GM18498 (cell line): Measurements from ENCODE around the gene BRMS1.
"Not testable (repeated sequence)": the region's sequence is repeated elsewhere in the genome, so short reads cannot be mapped to it uniquely, and the experiment has no call there.

ENCODE experiments used
- ATAC-seq: cut with Tn5 transposase; IDR thresholded peaks from one replicate; pipeline ENCODE4 v1.9.1; 2021; ENCODE audit warnings: mild to moderate bottlenecking, moderate library complexity; ENCODE audit not compliant: unreplicated experiment

BRMS1 gene

DNA sequence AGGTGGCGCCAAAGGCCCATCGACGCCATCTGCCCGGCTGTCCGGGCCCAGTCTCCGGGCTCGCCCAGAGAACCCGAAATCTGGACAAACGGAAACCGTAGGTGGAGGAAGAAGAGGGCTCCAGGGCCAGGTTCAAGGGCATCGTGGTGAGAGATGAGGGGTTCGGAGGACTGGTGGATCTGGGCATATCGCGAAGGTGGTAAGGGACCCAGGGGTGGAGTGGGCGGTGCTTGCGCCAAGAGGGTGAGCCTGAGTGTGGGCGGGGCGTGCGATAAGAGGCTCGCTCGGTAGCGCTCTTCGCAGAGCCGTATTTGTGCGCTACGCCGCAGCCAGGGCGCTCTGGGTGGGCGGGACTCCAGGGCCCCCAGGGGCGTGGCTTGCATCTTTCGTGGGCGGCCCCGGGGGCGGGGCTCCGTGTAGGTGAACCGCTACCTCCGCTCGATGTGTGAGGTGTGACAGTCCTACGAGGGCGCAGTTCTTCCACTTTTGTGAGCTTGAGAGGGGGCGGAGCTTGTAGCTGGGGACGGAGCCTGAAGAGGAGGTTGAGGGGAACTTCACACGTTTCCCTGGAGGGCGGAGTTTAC, 32.8 kb downstream of the BRMS1 start:
- ATAC-seq, result peak; percentile 73

DNA sequence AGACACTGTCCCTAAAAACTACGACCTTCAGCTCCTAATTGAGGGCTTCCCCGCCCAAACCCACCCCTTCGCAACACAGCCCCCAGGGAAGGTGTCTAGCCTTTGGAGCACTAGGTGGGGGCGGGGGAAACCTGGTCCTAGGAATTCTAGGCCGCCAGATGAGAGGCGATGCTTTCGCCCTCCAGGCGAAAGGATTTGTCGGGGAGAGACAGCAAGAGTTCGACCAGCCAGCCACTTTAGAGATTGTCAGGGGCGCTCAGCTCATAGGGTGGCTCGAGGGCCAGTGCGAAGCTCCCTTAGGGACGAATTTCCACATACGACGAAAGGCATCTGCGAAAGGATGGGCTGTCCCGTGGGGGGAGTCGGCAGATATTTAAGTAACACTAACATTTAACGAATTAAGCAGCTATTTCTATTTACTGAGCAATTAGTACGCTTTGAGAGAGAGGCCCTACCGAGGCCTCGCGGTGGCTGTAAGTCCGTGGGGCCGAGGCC, 33.4 kb downstream of the BRMS1 start:
- no peak for ATAC-seq

DNA sequence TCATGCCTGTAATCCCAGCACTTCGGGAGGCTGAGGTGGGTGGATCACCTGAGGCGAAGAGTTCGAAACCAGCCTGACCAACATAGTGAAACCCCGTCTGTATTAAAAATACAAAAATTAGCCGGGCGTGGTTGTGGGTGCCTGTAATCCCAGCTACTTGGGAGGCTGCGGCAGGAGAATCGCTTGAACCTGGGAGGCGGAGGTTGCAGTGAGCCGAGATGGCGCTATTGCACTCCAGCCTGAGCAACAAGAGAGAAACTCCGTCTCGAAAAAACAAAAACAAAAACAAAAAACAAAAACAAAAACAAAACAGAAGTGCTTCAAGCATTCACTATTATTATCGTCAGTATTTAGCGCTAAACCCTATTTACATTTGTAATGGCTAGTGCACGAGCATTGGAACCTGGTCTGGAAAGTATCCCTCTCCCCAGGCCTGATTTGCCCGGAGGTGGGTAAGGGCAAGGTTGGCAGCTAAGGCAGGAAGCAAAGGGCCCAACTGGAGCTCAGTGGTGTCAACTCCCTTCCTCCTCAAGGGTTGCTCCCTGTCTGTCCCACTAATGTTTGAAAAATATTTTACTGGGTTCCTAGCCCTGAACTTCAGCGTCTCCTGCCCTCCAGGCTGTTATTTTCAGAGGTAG, 34.0 kb downstream of the BRMS1 start:
- not testable (repeated sequence) for ATAC-seq

DNA sequence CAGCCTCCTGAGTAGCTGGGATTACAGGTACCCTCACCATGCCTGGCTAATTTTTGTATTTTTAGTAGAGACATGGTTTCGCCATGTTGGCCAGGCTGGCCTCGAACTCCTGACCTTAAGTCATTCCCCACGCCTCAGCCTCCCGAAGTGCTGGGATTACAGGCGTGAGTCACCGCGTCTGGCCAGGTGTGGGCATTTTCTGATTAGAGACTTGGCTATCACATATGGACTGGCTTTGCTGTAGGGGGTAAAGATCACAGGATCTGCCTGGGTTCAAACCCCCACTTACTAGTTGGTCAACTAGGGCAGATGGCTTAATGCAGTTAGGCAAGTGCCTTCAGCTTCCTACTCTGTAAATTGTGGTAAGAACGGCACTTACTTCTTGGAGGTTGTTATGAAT, 34.6 kb downstream of the BRMS1 start:
- no peak for ATAC-seq

DNA sequence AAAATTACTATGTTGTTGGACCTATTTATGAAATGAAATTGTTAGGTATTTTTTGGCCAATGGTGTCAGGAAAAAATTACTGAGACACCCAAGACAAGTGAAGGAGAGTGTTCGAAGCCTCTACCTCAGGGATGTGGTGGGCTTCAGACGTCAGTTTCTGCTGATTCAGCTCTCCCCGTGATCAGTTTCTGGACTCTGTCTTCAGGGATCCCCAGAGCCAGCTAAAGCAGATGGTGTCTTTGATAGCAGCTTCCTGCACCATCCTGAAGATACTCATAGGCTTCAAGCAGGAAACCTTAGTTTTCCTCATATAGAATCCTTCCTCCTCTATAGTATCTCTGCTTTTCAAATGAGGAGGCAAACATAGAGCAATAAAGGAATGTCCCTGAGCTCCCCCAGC, 35.4 kb downstream of the BRMS1 start:
- no peak for ATAC-seq

DNA sequence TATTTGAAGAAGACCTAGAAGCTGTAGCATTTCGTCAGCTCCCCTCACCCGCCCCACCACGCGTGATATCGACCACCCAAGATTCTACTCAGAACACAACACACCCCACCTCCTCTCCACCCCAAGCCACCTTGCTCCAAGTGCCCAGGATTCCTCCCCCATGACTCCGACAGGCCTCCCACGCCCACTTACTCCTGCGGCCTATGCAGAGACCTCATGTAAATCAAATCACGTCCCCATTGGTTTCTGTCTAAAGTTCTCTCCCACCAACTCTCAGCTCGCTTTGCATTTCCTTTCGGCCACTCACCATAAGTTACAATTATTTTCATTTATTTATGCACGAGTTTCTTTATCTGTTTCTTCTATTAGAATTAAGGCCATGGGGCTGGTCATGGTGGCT, 42.2 kb downstream of the BRMS1 start:
- no peak for ATAC-seq

DNA sequence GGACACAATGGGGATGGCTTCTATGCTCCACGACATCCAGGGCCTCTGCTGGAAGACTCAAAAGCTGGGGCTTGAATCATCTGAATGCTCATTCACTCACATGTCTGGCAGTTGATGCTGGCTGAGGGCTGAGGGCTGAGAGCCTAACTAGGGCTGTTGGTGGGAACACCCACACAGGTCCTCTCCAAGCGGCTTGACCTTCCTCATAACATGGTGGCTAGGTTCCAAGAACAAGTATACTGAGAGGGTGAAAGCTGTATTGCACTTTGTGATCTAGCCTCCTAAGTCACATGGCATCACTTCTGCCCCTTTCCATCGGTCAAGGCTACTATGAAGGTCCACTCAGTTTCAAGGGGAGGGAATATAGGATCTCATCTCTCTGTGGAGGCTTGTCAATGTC, 45.7 kb downstream of the BRMS1 start:
- ATAC-seq, result no peak

DNA sequence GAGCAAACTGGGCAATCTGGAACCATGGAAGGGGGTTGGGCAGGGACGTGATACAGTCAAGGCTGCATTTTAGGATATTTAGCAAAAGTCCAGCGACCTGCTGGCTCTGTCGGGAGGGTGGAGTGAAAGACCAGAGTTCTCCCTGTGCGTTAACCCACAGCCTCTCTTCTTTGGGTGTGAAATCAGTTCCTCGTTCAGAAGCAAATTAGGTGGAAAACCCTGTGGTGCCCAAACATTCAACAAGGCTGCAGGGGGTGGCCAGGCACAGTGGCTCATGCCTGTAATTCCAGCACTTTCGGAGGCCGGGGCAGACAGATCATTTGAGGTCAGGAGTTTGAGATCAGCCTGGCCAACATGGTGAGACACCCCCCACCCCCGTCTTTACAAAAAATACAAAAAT, 47.3 kb downstream of the BRMS1 start:
- ATAC-seq, result no peak

DNA sequence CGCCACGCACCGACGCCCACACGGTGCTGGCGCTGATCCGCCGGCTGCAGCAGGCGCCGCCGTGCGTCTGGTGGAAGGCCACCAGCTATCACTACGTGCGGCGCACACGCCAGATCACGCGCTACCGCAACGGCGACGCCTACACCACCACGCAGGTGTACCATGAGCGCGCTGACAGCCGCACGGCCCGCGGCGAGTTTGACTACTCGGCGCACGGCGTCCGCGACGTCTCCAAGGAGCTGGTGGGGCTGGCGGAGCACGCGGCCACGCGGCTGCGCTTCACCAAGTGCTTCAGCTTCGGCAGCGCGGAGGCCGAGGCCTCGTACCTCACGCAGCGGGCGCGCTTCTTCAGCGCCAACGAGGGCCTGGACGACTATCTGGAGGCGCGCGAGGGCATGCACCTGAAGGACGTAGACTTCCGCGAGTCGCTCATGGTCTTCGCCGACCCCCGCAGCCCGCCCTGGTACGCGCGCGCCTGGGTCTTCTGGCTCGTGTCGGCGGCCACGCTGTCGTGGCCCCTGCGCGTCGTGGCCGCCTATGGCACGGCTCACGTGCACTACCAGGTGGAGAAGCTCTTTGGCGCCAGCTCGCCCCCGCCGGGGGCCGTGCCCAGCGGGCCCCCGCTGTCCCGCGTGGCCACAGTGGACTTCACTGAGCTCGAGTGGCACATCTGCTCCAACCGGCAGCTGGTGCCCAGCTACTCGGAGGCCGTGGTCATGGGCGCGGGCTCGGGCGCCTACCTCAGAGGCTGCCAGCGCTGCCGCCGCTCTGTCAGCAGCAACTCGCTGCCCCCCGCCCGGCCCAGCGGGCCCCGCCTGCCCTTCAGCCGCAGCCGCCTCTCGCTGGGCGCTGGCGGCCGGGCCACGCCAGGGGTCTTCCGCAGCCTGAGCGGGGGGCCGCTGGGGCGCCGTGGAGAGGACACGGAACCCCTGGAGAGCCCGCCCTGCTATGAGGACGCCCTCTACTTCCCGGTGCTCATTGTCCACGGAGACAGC, 50.0 kb downstream of the BRMS1 start:
- ATAC-seq, result no peak

DNA sequence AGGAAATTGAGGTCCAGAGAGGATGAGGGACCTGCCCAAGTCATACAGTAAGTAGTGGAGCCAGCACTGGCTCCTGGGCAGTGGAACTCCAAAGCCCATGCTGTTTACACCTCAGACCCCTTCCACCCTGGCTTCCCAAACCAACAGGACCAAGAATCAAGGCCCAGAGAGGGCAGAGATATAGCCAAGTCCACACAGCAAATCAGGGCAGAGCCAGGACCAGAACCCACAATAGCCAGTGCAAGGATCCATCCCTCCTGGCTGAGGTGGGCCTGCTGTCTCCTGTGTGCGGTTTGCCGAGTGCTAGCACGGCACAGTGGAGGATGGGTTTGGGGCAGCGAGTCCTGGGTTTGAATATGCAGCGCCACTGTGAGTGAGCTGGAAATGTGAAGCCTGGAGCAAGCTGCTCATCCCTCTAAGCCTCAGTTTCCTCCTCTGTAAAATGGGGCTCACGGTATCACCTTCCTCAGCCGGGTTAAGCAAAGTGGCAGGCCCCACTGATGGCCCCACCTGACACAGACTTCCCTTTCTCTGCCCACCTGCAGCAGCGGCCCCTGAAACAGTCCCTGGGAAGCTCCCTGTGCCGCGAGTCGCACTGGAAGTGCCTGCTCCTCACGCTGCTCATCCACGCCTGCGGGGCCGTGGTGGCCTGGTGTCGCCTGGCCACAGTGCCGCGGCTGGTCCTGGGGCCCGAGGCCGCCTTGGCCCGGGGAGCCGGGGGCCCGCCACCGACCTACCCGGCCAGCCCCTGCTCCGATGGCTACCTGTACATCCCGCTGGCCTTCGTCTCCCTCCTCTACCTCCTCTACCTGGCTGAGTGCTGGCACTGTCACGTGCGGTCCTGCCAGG, 50.9 kb downstream of the BRMS1 start:
- no peak for ATAC-seq

DNA sequence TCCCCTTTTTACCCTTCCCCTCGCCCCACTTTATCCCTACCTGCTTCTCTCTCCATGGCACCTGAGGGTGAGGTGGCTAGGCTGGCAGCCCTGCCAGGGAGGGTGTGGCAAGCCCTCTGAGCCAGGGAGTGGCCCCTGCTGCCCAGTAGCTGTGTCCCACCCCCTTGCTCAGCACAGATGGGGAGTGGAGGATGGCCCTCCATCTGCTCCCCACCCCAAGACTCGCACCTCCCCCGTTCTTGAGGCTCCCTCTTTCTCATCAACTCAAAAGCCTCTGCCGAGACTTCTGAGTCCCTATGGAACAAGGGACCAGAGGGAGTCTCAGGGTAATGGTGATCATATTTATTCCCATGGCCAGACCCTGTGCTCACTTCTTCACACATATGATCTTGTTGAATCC, 51.6 kb downstream of the BRMS1 start:
- no peak for ATAC-seq

DNA sequence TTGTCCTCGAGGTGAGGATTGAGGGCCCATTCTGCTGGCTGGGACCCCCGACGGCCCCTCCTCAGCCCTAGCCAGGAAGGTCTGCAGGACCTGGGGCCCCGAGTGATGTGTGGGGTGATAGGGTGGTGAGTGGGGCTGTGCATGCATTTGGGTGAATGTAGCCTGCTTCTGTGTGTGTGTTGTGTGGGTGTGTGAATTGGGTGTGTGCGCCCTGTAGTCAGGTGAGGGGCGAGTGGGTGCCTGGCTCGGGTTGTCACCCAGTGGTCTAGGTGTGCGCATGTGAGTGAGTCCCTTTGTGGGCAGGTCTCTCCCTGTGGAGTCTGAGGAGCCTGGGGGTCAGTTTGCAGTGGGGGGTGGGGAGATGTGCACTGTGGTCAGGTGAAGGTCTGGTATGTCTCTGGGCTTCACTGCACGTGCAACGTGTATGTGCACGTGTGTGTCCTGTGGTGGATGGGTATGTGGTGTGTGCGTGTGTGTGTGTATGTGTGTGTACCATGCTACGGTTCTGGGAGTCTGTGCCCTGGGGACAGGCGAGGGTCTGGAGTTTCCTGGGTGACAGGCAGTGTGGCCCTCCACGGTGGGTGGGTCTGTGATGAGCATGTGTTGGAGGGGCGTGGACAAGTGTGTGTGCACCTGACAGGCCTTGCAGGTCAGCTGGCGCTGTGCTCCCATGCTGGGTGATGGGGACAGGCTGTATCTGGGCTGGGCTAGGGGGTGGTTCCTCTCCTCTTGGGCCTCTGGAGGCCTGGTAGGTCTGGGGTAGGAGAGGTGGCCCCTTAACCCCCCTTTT, 52.2 kb downstream of the BRMS1 start:
- no peak for ATAC-seq

DNA sequence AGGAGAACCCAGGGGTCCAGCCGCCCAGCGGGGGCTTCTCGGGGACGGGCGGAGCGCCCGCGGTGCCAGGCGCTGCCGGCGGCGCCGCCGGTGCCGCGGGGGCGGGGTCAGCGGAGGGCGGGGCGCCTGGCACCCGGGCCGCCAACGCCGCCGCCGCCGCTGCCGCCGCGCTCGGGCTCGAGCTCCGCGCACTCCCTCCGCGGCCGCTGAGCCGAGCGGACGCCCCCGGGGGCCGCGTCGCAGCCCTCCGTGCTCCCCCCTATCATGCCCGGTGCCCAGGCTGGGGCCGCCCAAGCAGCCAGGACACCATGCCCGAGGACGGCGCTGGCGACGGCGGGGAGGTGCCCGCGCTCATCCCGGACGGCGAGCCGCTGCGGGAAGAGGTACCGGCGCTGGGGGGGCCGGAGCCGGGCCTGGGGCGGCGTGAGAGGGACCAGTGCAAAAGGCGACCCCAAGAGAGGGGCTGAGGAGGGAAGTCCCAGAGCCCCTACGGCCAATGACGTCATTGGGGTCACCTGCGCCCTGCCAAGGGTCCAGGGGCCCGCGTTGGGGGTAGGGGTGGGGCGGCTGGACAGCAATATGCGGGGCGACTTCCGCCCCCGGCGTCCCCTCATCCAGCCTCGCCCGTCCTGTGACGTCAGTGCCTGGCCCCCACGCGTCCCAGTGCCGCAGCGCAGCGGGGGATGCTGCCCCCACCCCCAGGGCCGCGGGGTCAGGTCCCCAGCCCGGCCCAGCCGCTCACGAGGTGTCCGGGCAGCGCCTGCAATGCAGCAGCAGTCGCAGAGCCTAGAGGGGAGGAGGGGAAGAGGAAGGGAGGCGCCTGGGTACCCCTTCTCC, 53.0 kb downstream of the BRMS1 start, which contains the start of gene TMEM151A:
TMEM151A (plus strand) TSS at position 189 of the 837 bp plus-strand sequence; CDS start at position 309, 120 bp downstream.
- ATAC-seq, result no peak

DNA sequence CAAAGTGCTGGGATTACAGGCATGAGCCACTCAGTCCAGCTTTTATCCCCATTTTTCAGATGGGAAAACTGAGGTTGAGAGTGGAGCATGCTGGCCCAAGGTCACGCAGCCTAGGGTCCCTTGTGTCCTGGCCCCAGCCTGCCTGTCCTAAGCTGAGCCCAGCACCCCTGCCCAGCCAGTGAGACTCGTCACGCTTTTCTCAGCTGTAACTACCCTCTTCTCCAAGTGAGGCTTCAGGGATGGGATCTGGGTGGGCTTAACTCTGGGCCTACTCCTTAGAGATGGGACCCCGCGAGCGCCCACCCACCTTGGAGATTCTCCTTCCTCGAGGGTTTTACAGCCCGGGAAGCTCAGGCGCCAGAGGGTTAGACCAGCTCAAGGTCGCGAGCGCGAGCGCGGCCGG, 53.6 kb downstream of the BRMS1 start:
- no peak for ATAC-seq

DNA sequence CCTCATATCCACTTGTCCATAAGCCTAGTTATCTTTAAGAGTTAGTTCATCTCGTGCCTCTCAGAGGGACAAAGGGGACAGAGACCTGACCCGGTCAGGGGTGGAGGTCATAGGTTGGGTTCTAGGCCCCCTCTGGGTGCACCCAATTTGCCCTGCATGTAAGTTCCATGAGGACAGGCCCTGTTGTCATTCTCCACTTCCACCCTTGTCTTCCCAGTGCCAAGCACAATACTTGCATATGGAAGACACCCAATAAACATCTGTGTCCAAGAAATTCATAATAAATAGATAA, 54.6 kb downstream of the BRMS1 start:
- no peak for ATAC-seq

DNA sequence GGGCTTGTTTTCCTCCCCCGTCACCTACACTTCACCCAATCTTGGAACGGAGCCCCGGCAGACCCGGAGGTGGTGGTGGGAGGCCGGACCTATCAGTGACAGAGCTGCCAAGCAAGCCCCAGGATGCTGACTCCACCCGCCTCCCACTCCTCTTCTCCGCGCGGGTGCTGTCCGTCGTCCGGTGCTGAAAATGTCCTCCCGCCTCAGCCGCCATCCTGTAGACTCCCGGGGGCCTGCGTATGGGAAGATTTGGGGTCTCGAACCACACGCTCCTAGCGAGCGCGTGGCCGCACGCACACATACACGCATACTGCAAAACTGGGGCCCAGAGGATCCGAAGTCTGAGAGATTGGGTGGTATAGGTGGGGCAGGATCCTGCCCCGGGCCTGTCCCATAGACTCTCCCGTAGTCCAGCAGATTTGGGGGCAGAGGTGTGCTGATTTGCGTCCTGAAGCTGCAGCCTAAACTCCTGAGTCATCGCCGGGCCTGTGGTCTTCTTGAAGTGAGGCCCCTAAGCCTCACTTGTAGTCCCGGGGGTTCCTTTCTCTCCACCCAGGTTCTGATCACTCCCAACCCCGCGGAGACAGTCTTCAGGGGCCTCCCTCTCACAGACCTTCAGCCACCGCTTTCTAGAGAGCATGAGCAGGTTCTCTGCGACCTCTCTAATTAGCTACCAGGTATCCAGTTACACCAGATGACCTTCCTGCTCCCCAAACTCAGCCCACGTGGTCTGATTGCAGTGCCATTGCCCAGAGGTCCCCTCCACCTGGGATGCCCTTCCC, 55.2 kb downstream of the BRMS1 start:
- ATAC-seq, result peak; percentile 45

DNA sequence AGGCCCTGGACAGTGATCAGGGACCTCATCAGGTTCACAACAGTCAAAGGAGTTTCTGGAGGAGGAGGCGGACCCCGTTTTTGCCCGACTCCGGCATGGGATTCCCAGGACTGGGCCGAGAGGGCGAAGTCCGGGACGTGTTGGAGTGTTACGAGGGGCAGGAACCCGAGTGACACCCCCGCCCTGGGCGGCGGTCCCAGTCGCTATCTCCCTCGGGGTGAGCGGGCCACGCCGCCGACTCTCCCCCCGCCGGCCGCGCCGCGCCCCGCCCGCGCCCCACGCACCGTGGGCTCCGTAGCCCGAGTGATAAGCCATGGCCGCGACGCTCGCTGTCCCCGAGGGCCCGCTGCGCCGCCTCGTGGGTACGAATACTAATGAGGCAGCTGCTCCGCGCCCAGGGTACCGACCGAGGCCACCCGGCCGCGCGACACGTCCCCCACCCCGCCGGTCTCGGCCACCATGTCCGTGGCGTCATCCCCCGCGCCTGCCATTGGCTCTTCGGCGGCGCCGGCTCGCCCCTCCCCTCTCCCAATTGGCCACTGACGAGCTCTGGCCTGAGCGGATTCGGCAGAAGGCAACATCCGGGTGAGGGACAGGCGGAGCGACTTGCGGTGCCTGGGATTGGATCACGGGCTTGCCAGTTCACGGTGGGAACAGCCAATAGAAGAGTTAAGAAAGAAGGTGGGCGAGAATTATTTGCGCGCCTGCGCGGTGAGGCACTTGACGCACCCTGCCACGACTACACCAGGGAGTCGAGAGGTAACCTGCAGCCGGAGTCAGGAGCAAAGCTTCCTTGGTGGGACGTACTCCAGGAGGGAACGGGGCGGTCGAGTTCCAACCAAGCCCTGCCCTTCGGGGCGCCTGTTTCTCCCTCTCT, 56.0 kb downstream of the BRMS1 start, which contains the start of gene YIF1A:
YIF1A (minus strand) TSS at position 473 of the 877 bp plus-strand sequence; CDS start at position 315, 158 bp downstream.
- peak; percentile 85 for ATAC-seq
